Subcutaneous adipose tissue (tissue), 4 donors: ENCODE results near the gene MATK. TPM values are rescaled to one million over a fixed set of nuclear protein-coding genes. Genes with fewer than 3 reads are reported as not detected.

ENCODE experiments used
- total RNA-seq, 4 donors: library from RNA; depleted of rRNA; stranded (reverse); fragments of >200 nt; gene quantifications; one replicate each; pipeline ENCODE4 v1.1.0, GENCODE V29; 2016
- TF ChIP-seq, protein P1 (sequence below): fragments of 450-650 bp; IDR thresholded peaks from one replicate; pipeline ENCODE4 v1.5.1; 2016; ENCODE audit warnings: low read depth, mild to moderate bottlenecking, control low read depth, antibody characterized with exemption, moderate library complexity

MATK gene
- total RNA-seq, 4 donors from 2014 or later, result 1.5 to 25.8 (median 2.7) TPM

DNA sequence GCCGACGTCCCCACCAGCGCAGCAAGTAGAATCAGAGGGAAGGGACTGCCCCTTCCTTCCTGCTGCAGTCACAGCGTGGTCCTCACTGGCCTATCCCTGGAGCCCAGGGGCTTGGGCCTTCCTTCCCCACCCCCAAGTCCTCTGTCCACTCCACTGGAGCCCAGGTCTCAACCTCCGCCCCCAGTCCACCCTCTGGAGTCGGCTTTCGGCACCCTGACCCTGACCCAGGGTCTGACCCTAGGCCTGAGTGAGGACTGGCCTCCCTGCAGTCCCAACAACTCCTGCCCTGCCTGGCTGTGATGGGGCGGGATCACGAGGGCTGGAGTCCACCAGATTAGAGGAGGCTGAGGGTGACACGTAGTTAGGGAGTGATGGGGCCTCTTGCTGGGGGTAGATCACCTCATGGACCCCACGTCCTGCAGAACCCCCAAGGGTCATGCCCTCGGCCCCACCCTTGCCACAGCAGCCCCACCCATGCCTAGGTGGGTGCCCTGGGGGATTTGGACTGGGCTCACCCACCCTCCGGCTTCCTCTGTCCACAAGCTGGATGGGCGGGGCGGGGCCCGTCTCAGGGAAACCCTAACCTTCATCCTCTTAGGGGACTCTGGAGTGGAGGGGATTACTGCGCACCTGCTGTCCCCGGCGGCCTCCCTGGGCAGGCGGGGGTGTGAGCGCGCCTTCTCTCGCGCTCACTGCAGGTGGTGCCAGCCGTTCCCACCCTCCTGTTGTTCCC is 18.0 kb downstream of the MATK start:
- TF ChIP-seq, protein P1, sequence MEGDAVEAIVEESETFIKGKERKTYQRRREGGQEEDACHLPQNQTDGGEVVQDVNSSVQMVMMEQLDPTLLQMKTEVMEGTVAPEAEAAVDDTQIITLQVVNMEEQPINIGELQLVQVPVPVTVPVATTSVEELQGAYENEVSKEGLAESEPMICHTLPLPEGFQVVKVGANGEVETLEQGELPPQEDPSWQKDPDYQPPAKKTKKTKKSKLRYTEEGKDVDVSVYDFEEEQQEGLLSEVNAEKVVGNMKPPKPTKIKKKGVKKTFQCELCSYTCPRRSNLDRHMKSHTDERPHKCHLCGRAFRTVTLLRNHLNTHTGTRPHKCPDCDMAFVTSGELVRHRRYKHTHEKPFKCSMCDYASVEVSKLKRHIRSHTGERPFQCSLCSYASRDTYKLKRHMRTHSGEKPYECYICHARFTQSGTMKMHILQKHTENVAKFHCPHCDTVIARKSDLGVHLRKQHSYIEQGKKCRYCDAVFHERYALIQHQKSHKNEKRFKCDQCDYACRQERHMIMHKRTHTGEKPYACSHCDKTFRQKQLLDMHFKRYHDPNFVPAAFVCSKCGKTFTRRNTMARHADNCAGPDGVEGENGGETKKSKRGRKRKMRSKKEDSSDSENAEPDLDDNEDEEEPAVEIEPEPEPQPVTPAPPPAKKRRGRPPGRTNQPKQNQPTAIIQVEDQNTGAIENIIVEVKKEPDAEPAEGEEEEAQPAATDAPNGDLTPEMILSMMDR, result no peak

- TF ChIP-seq, protein P1, result no peak
Observed at GRCh38 chr19:3767050-3767449, 19.1 kb downstream of the MATK start.

GRCh38 chr19:3766520-3766919 is 19.7 kb downstream of the MATK start:
- TF ChIP-seq, protein P1, result no peak

- TF ChIP-seq, protein P1, result no peak
Observed at GRCh38 chr19:3765121-3765520, 21.1 kb downstream of the MATK start.

GRCh38 chr19:3762501-3763459 is 23.4 kb downstream of the MATK start, which contains the start of gene MRPL54:
Gene MRPL54 (plus strand): TSS chr19:3762682. CDS start chr19:3762701, 19 bp downstream.
- TF ChIP-seq, protein P1, result no peak

DNA sequence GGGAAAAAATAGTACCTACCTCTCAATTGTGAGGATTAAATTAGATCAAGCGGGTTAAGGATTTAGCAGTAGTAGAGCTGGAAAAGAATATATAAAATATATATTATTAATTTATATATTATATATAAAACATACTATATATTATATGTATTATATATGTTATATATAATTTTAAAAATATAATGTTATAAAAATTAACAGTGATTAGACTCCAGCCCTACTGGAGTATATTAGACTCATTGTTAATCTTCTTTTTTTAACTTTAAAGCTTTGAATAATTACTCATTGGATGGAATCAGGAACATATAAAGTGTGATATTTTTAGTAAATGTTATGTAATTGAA is 24.1 kb downstream of the MATK start:
- TF ChIP-seq, protein P1, result no peak
